HEK293T (cell line): ENCODE results near the gene RNF212.

Experiments used
- CTCF ChIA-PET: fragments of 350-600 bp; formaldehyde crosslinking; extraction: SDS; loops from one replicate; lab custom pipeline; 2021; ENCODE audit warnings: antibody characterized with exemption, inconsistent platforms; lab: Yijun Ruan, JAX
- POLR2A ChIA-PET: fragments of 350-600 bp; formaldehyde crosslinking; extraction: SDS; loops from one replicate; lab custom pipeline; 2020; ENCODE audit warnings: antibody characterized with exemption, inconsistent platforms; lab: Yijun Ruan, JAX
- DNase-seq: peaks from one replicate; pipeline ENCODE4 v3.0.0; 2012; ENCODE audit warnings: mixed read lengths; ENCODE audit errors: extremely low spot score
- ARNT ChIP-seq: fragments of 450-650 bp; IDR thresholded peaks from 2 replicates; pipeline ENCODE4 v1.6.1; 2017; ENCODE audit warnings: mild to moderate bottlenecking
- BHLHE40 ChIP-seq: fragments of 450-650 bp; IDR thresholded peaks from 2 replicates; pipeline ENCODE4 v1.6.1; 2016; ENCODE audit warnings: mild to moderate bottlenecking, moderate library complexity, borderline replicate concordance
- CTBP1 ChIP-seq: fragments of 450-650 bp; IDR thresholded peaks from 2 replicates; pipeline ENCODE4 v1.6.1; 2016; ENCODE audit warnings: borderline replicate concordance
- ELF4 ChIP-seq: fragments of 450-650 bp; IDR thresholded peaks from 2 replicates; pipeline ENCODE4 v1.6.1; 2017; ENCODE audit warnings: antibody characterized with exemption
- FOXA1 ChIP-seq: fragments of 450-650 bp; IDR thresholded peaks from 2 replicates; pipeline ENCODE4 v1.6.1; 2016; ENCODE audit warnings: mild to moderate bottlenecking
- FOXK2 ChIP-seq: fragments of 450-650 bp; IDR thresholded peaks from 2 replicates; pipeline ENCODE4 v1.6.1; 2016; ENCODE audit warnings: mild to moderate bottlenecking
- FOXM1 ChIP-seq: fragments of 450-650 bp; IDR thresholded peaks from 2 replicates; pipeline ENCODE4 v1.6.1; 2017; ENCODE audit warnings: mild to moderate bottlenecking, borderline replicate concordance
- HDGF ChIP-seq: fragments of 450-650 bp; IDR thresholded peaks from 2 replicates; pipeline ENCODE4 v1.6.1; 2017; ENCODE audit warnings: antibody characterized with exemption, borderline replicate concordance
- L3MBTL2 ChIP-seq: fragments of 450-650 bp; conservative IDR thresholded peaks from 2 replicates; pipeline ENCODE4 v1.6.1; 2016; ENCODE audit warnings: mild to moderate bottlenecking
- LEF1 ChIP-seq: fragments of 450-650 bp; IDR thresholded peaks from 2 replicates; pipeline ENCODE4 v1.6.1; 2017; ENCODE audit warnings: mild to moderate bottlenecking, borderline replicate concordance
- NFRKB ChIP-seq: fragments of 450-650 bp; IDR thresholded peaks from 2 replicates; pipeline ENCODE4 v1.6.1; 2016; ENCODE audit warnings: mild to moderate bottlenecking, moderate library complexity
- PKNOX1 ChIP-seq: fragments of 450-650 bp; IDR thresholded peaks from 2 replicates; pipeline ENCODE4 v1.6.1; 2016
- SP1 ChIP-seq: fragments of 450-650 bp; IDR thresholded peaks from 2 replicates; pipeline ENCODE4 v1.6.1; 2017
- SUZ12 ChIP-seq: fragments of 450-650 bp; IDR thresholded peaks from 2 replicates; pipeline ENCODE4 v1.6.1; 2016; ENCODE audit warnings: mild to moderate bottlenecking
- TARDBP ChIP-seq: fragments of 450-650 bp; IDR thresholded peaks from 2 replicates; pipeline ENCODE4 v1.6.1; 2016
- ZNF384 ChIP-seq: fragments of 450-650 bp; IDR thresholded peaks from 2 replicates; pipeline ENCODE4 v1.6.1; 2016

Gene RNF212

DNA sequence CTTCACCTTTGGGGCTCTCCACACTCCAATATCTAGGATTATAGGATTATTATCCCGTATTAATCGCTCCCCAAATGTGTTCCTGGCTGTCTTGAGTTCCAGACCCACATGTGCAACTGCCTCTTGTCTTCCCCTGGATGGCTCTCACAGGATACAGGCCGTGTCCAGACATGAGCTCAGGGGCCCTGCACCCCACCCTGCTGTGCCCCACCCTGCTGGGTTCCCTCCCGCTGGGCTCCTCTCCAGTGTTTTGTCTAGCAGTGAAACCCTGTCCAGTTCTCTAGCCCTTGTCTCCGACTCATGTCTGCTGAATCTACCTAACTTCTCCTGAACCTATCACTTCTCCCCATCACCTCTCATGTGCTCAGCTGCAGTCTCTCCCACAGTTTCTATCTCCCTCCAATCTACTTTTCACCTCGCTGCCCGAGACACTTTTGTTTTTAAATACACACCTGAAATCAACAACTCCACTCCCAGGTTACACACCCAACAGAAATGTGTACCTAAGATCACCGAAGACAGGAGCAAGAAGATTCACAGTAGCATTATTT is 2.0 kb downstream of the RNF212 start:
- TF ChIP-seq ZNF384: no peak
- no peak for TF ChIP-seq TARDBP
- TF ChIP-seq SP1: no peak
- TF ChIP-seq LEF1: no peak
- TF ChIP-seq ELF4: no peak
- no peak for TF ChIP-seq FOXM1
- no peak for TF ChIP-seq L3MBTL2
- no peak for TF ChIP-seq PKNOX1
- TF ChIP-seq SUZ12: no peak
- no peak for TF ChIP-seq FOXA1
- no peak for TF ChIP-seq CTBP1
- no peak for TF ChIP-seq ARNT
- TF ChIP-seq NFRKB: no peak
- ChIA-PET POLR2A (no interaction called here), CTCF (no interaction called here)
- no peak for DNase-seq

DNA sequence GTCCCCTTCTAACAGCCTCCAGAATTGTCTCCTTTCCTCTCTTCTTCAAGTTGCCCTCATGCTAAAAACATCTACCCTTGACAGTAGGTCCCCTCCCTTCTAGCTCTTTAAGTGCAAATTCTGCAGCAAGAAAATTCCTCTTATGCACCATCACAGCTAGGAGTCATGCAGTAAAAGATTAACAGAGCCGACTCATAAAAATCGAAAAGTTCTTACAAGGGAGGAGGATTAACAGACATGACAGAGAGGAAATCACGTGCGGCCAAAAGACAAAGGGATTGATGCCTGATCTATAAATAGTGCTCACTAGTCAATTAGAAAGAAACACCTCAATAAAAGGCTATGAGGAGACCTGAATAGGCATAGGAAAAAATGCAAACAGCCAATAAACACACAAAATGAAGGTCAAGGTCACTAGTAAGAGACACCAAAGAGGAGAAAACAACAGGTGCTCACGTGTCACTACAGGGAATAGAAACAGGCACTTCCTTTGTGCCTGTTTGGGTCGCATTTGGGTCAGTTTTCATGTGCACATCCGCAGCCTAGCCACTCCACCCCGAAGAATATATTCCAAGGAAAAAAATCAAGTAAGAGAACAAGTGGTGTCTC is 3.4 kb downstream of the RNF212 start:
- DNase-seq: no peak
- ChIA-PET POLR2A (no interaction called here), CTCF (no interaction called here)
- no peak for TF ChIP-seq CTBP1
- TF ChIP-seq ARNT: no peak
- no peak for TF ChIP-seq HDGF
- TF ChIP-seq FOXK2: no peak
- TF ChIP-seq SUZ12: no peak
- TF ChIP-seq L3MBTL2: no peak
- no peak for TF ChIP-seq NFRKB
- no peak for TF ChIP-seq ELF4
- no peak for TF ChIP-seq FOXM1
- no peak for TF ChIP-seq FOXA1
- TF ChIP-seq SP1: no peak
- no peak for TF ChIP-seq BHLHE40
- TF ChIP-seq PKNOX1: no peak
- no peak for TF ChIP-seq LEF1
- no peak for TF ChIP-seq ZNF384
- TF ChIP-seq TARDBP: no peak

DNA sequence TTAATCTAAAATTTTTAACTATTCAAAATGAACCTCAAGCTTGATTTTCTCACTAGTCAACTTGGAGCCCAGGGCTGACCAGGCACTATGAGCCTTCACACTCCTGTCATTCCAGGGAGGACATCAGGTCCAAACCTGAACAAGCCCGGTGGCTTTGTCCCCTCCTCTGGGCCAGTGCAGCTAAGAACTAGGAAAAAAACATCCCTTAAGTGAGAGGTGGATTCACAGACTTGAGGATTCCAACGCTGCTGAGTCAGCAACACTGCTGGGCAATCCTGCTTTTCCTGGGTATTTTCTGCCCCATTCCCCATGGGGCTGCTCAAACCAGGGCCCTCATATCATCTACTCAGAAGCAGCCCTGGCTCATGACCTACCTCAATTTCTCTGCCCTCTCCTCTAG is 4.0 kb downstream of the RNF212 start:
- ChIA-PET CTCF (no interaction called here), POLR2A (no interaction called here)

DNA sequence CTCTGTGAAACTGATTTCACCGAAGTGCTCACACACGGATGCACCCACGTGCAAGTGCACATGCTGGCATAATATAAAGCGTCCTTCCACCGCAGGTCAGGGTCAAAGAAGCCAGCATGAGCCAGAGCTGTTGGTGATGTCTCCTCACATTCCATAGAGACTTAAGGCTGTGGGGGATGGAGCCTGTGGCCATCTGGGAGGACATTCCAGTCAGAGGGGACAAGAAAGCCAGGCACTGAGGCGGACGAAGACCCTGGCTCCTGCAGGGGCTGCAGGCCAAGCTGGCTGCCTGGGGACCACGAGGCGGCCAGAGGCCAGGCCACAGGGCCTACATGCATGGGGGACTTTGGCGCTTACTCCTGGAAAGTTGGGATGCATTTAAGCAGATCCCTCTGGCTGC is 7.7 kb downstream of the RNF212 start:
- no peak for DNase-seq
- ChIA-PET POLR2A (no interaction called here), CTCF (no interaction called here)
- TF ChIP-seq LEF1: no peak

More for the DNA sequence above, 4.0 kb downstream of the RNF212 start:
- TF ChIP-seq LEF1 (no peak), L3MBTL2 (no peak), ZNF384 (no peak), FOXA1 (no peak), SP1 (no peak), FOXM1 (no peak), BHLHE40 (no peak), CTBP1 (no peak), PKNOX1 (no peak), ARNT (no peak), NFRKB (no peak), TARDBP (no peak), HDGF (no peak), FOXK2 (no peak), SUZ12 (no peak), ELF4 (no peak)
- DNase-seq: no peak

DNA sequence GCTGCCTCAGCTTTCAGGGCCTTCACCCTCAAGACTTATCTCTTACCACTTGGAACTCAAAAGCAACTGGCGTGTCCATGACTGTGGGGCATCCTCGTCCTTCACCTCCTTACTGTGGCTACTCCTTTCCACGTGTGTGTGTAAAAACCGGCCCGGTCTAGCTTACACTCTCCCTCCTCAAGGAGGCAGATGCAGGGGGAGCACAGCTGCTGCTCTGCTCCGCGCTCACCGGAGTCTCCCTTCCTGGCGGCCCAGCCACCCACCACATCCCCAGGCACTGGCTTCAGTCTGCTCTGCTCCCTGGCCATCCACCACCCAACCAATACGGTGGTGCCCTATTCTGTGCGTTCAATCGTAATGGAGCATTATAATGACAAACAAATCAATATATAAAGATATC is 8.3 kb downstream of the RNF212 start:
- ChIA-PET POLR2A (no interaction called here), CTCF (no interaction called here)
- DNase-seq: no peak
- no peak for TF ChIP-seq ELF4
- no peak for TF ChIP-seq ZNF384

GRCh38 chr4:1104647-1105046 is 8.7 kb downstream of the RNF212 start:
- DNase-seq: no peak
- TF ChIP-seq SUZ12 (no peak), BHLHE40 (no peak), HDGF (no peak), ELF4 (no peak), NFRKB (no peak), L3MBTL2 (no peak), ARNT (no peak), SP1 (no peak), TARDBP (no peak)
- CTCF ChIA-PET: interaction anchor here (0.6 kb wide), 1 partner anchor 24 kb away, joined by 3 read pairs; no protein-coding TSS in a partner anchor
- POLR2A ChIA-PET: no interaction called here
